HL-60 (cell line): Measurements from ENCODE around the gene MON2.

Experiments
- DNase-seq, 2 experiments: peaks; one replicate each; pipeline ENCODE4 v3.0.0-alpha.2; 2010 to 2020; ENCODE audit warnings: low read depth in 1 of 2, low spot score in 1 of 2
- H3K27ac ChIP-seq: fragments of 250-450 bp; sonication (Bioruptor Pico); replicated peaks from 2 replicates; pipeline ENCODE4 v1.5.1; 2020; ENCODE audit warnings: mild to moderate bottlenecking, moderate library complexity
- H3K27me3 ChIP-seq: fragments of 250-450 bp; sonication (Bioruptor Pico); 2 replicates; pipeline ENCODE4 v1.5.1; 2021; ENCODE audit warnings: mild to moderate bottlenecking, moderate library complexity; ENCODE audit not compliant: insufficient read depth, poor library complexity, severe bottlenecking
- H3K4me3 ChIP-seq: replicated peaks from 2 replicates; pipeline ENCODE4 v1.5.1; 2011; ENCODE audit warnings: mild to moderate bottlenecking, control low read depth, low read length; ENCODE audit not compliant: insufficient read depth
- CTCF ChIP-seq: IDR thresholded peaks from one replicate; pipeline ENCODE4 v1.5.1; 2011; ENCODE audit warnings: low read length, control low read depth, inconsistent platforms; ENCODE audit not compliant: insufficient read depth
- GABPA ChIP-seq: IDR thresholded peaks from 2 replicates; pipeline ENCODE4 v1.6.1; 2012; ENCODE audit warnings: low read depth
- POLR2AphosphoS5 ChIP-seq: IDR thresholded peaks from 2 replicates; pipeline ENCODE4 v1.6.1; 2012; ENCODE audit warnings: low read depth
- REST ChIP-seq: IDR thresholded peaks from 2 replicates; pipeline ENCODE4 v1.6.1; 2012; ENCODE audit warnings: low read depth; ENCODE audit not compliant: insufficient replicate concordance
- SPI1 ChIP-seq: IDR thresholded peaks from 2 replicates; pipeline ENCODE4 v1.6.1; 2012; ENCODE audit warnings: low read depth, mild to moderate bottlenecking, borderline replicate concordance

MON2 gene

GRCh38 chr12:62472472-62472871, 5.8 kb downstream of the MON2 start:
- H3K27me3 ChIP-seq: no peaks in the 10 kb centered on the region
- TF ChIP-seq POLR2AphosphoS5 (no peak), SPI1 (no peak), GABPA (no peak), CTCF (no peak), REST (no peak)
- no peak overlapping the region for H3K27ac ChIP-seq
- H3K4me3 ChIP-seq: no peak overlapping the region
- DNase-seq: no peak

GRCh38 chr12:62481843-62482540, 15.4 kb downstream of the MON2 start:
- TF ChIP-seq REST: no peak
- no peak for TF ChIP-seq POLR2AphosphoS5
- no peak for TF ChIP-seq SPI1
- TF ChIP-seq GABPA: no peak
- TF ChIP-seq CTCF: no peak
- Histone ChIP-seq H3K27me3 (no peaks in the 10 kb centered on the region), H3K27ac (no peak overlapping the region), H3K4me3 (no peak overlapping the region)
- DNase-seq: no peak

DNA sequence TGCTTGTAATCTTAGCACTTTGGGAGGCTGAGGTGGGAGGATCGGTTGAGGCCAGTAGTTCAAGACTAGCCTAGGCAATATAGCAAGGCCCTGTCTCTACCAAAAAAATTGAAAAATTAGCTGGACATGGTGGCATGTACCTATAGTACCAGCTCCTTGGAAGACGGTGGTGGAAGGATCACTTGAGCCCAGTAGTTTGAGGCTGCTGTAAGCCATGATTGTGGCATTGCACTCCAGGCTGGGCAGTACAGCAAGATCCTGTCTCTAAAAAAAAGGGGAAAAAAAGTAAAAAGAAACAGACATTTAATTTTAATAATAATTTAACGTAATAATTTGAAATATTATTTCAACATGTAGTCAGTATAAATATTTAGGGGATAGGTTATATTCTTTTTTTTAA, 16.1 kb downstream of the MON2 start:
- DNase-seq: no peak
- TF ChIP-seq GABPA (no peak), REST (no peak), POLR2AphosphoS5 (no peak), SPI1 (no peak), CTCF (no peak)
- H3K4me3 ChIP-seq: no peak overlapping the region
- H3K27ac ChIP-seq: no peak overlapping the region
- H3K27me3 ChIP-seq: no peaks in the 10 kb centered on the region
